Spinal cord (tissue), 10 donors: ENCODE results near the gene HHIP. TPM values are rescaled to one million over a fixed set of nuclear protein-coding genes. Genes with fewer than 3 reads are reported as not detected.

Experiments used
- DNase-seq, 6 donors: peaks; one replicate each; pipeline versions ENCODE4 v3.0.0 to v3.0.0-alpha.2; 2013 to 2015; ENCODE audit warnings: low spot score in 6 of 6, low read depth in 4 of 6
- H3K27ac ChIP-seq: one replicate; pipeline ENCODE4 v1.5.1; 2013; ENCODE audit warnings: low read depth, low read length, control low read depth
- H3K27me3 ChIP-seq: one replicate; pipeline ENCODE4 v1.6.1; 2013; ENCODE audit warnings: low read length; ENCODE audit not compliant: control insufficient read depth, insufficient read depth
- H3K36me3 ChIP-seq: one replicate; pipeline ENCODE4 v1.6.1; 2013; ENCODE audit warnings: low read length; ENCODE audit not compliant: control insufficient read depth, insufficient read depth
- H3K4me1 ChIP-seq: one replicate; pipeline ENCODE4 v1.6.1; 2013; ENCODE audit warnings: low read length; ENCODE audit not compliant: control insufficient read depth, insufficient read depth
- H3K4me3 ChIP-seq: one replicate; pipeline ENCODE4 v1.5.1; 2013; ENCODE audit warnings: low read depth, low read length, control low read depth
- H3K9me3 ChIP-seq: one replicate; pipeline ENCODE4 v1.6.1; 2013; ENCODE audit warnings: low read length; ENCODE audit not compliant: control insufficient read depth, insufficient read depth
- WGBS: methylation state at CpG from one replicate; pipeline ENCODE4 v1.1.5; 2013; ENCODE audit warnings: missing lambda C conversion rate; ENCODE audit not compliant: insufficient coverage; 5-methylcytosine and 5-hydroxymethylcytosine counted together
- long read RNA-seq, 4 donors: transcript quantifications; one replicate each; lab custom pipeline, GENCODE V29; 2026
- polyA plus RNA-seq, 2 donors: library from polyadenylated mRNA; unstranded; fragments of 120-200 nt; gene quantifications; one replicate each; pipeline ENCODE4 v1.2.1, GENCODE V29; 2013; ENCODE audit not compliant: insufficient read length in 2 of 2
- total RNA-seq, 2 donors: library from RNA; depleted of rRNA in 1 of 2; stranded (reverse); fragments of 120-200 nt in 1 of 2; fragments of >200 nt in 1 of 2; gene quantifications; one replicate each; pipeline versions ENCODE4 v1.2.3 to v1.2.4, GENCODE V29; 2013 to 2014
- donor health status: healthy.

The HHIP gene, protein sequence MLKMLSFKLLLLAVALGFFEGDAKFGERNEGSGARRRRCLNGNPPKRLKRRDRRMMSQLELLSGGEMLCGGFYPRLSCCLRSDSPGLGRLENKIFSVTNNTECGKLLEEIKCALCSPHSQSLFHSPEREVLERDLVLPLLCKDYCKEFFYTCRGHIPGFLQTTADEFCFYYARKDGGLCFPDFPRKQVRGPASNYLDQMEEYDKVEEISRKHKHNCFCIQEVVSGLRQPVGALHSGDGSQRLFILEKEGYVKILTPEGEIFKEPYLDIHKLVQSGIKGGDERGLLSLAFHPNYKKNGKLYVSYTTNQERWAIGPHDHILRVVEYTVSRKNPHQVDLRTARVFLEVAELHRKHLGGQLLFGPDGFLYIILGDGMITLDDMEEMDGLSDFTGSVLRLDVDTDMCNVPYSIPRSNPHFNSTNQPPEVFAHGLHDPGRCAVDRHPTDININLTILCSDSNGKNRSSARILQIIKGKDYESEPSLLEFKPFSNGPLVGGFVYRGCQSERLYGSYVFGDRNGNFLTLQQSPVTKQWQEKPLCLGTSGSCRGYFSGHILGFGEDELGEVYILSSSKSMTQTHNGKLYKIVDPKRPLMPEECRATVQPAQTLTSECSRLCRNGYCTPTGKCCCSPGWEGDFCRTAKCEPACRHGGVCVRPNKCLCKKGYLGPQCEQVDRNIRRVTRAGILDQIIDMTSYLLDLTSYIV
- total RNA-seq (10 to 100 TPM; 11.5 to 36.1 TPM), polyA plus RNA-seq (10 to 100 TPM in 1 of 2 donors, 1 to 10 TPM in 1; 9.9 to 13.9 TPM)
- long read RNA-seq, donor 1, transcript HHIP-202 (4 exons, 1,770 nt), result major isoform, 6 of 22 reads
- long read RNA-seq, donor 1, partial matches to known transcripts, result 16 of 22 reads
- long read RNA-seq, donor 1, other reads (novel, unspliced or antisense), result 0 of 22 reads
- long read RNA-seq, donor 2, partial matches to known transcripts, result 0 of 1 reads
- long read RNA-seq, donor 2, other reads (novel, unspliced or antisense), result 0 of 1 reads
- long read RNA-seq, donor 3, full-length matches to known transcripts, result 2 of 19 reads
- long read RNA-seq, donor 3, partial matches to known transcripts, result 6 of 19 reads
- long read RNA-seq, donor 3, other reads (novel, unspliced or antisense), result 11 of 19 reads
- long read RNA-seq, donor 4, full-length matches to known transcripts, result 4 of 110 reads
- long read RNA-seq, donor 4, partial matches to known transcripts, result 22 of 110 reads
- long read RNA-seq, donor 4, other reads (novel, unspliced or antisense), result 84 of 110 reads

DNA sequence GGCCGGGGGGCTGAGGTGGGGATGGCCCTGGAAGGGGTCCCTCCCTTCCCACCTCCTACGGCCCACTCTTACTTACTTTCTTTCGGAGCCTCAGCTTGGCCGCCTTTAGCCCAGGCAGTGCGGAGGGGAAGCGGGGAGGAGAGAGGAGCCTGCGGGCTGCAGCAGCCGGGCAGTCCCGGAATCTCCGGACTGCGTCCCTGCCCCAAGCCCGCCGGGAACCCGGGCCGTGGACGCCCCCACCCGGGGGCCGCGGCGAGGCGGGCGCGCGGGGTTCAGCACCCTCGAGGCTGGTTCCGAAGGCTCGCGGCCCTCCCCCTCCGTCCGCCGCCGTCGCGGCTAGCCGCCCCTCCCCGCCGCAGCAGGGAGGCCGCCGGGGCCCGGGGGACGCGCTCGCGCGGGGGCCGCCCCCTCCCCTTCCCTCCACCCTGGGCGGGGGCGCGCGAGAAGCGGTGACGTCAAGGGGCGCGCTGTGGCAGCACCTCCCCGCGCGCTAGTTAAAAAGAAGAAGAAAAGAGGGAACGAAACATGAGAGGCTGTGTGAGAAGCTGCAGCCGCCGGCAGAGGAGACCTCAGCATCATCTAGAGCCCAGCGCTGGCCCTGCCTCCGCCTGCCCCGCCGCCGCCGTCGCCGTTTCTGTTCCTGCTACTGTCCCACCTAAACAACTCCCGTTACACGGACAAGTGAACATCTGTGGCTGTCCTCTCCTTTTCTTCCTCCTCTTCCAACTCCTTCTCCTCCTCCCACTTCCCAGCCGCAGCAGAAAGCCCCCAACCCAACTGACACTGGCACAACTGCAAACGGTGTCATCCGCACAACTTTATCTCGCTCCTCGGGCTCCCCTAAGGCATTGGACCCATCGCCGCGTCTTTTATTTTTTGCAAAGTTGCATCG, at the start of gene HHIP:
Gene HHIP (plus strand): TSS at position 526 of the 892 bp plus-strand sequence. CDS start 520 bp downstream, outside the sequence.
- Histone ChIP-seq H3K4me1 (peaks cover 19% of the 10 kb centered on the region), H3K36me3 (no peaks in the 10 kb centered on the region), H3K27me3 (peaks cover 22% of the 10 kb centered on the region), H3K4me3 (peak within 1 kb of the TSS; percentile 62), H3K27ac (peak within 1 kb of the TSS; percentile 44), H3K9me3 (no peaks in the 10 kb centered on the region)
- WGBS, result under 1% methylated on average over 62 of the region's 79 CpGs
- peak in 3 of 6 donors; percentile 36 to 89 (median 82) for DNase-seq

DNA sequence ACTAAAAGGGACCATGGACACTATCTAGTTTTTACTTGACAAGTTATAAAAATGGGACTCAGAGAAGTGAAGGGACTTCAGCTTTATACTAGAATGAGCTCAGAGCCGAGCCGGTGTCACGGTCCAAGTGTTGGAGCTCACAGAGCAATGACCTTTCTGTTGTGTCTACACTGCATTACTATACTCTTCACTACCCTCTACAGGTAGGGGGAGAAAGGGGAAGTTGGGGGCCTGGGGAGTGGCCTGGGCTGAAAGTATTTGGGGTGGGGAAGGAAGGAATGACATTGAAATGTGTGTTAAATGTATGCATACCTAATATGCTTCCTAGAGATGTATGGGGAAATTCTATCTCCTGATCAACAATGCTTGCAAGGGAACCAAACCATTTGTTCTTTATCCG, 48.8 kb upstream of the HHIP start:
- H3K4me1 ChIP-seq, result no peaks in the 10 kb centered on the region
- no peak overlapping the region for H3K4me3 ChIP-seq
- WGBS, result no CpG with 5 or more reads among the region's 4 CpGs
- H3K27ac ChIP-seq, result no peak overlapping the region
- no peaks in the 10 kb centered on the region for H3K9me3 ChIP-seq
- DNase-seq, result no peak
- no peaks in the 10 kb centered on the region for H3K36me3 ChIP-seq
- no peaks in the 10 kb centered on the region for H3K27me3 ChIP-seq

DNA sequence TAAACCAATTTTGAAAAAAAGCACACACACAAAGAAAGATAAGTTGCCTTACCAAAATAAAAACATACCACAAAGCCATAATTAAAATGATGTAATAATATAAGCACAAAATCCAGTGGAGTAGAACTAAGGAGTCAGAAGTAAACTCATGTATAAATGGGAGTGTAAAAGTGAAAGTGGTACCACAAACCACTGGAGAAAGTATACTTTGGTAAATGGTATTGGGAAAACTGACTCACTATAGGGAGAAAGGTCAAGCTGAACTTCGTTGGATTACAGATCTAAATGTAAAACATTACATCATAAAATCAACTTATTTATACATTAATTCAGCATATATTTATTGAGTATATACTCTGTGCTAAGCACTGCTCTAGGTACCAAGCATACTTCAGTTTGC, 46.3 kb upstream of the HHIP start:
- no peaks in the 10 kb centered on the region for H3K27me3 ChIP-seq
- H3K4me1 ChIP-seq, result no peaks in the 10 kb centered on the region
- WGBS, result no CpG with 5 or more reads among the region's 1 CpG
- no peaks in the 10 kb centered on the region for H3K9me3 ChIP-seq
- DNase-seq, result no peak
- H3K36me3 ChIP-seq, result no peaks in the 10 kb centered on the region
- no peak overlapping the region for H3K27ac ChIP-seq
- no peak overlapping the region for H3K4me3 ChIP-seq

DNA sequence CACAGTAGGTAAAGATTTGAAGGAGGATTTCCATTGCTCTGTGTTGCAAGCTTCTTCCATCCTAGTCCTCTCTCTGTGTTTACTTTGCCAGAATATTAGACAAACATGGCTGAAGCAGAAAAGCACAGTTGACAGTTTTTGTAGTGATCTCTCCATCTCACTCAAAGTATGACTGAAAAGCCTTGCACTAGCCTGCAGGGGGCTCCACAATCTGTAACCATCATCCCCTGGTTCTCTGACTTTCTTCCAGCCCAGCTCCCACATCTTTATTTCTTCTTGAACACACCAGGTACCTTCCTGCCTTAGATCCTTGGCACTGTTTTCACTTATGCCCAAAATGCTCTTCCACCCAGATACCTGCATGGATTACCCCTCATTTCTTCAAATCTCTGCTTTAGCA, 34.1 kb upstream of the HHIP start:
- DNase-seq, result no peak
- H3K27ac ChIP-seq, result no peak overlapping the region
- no peaks in the 10 kb centered on the region for H3K27me3 ChIP-seq
- H3K4me3 ChIP-seq, result no peak overlapping the region
- no peaks in the 10 kb centered on the region for H3K36me3 ChIP-seq
- H3K4me1 ChIP-seq, result no peaks in the 10 kb centered on the region
- no peaks in the 10 kb centered on the region for H3K9me3 ChIP-seq

DNA sequence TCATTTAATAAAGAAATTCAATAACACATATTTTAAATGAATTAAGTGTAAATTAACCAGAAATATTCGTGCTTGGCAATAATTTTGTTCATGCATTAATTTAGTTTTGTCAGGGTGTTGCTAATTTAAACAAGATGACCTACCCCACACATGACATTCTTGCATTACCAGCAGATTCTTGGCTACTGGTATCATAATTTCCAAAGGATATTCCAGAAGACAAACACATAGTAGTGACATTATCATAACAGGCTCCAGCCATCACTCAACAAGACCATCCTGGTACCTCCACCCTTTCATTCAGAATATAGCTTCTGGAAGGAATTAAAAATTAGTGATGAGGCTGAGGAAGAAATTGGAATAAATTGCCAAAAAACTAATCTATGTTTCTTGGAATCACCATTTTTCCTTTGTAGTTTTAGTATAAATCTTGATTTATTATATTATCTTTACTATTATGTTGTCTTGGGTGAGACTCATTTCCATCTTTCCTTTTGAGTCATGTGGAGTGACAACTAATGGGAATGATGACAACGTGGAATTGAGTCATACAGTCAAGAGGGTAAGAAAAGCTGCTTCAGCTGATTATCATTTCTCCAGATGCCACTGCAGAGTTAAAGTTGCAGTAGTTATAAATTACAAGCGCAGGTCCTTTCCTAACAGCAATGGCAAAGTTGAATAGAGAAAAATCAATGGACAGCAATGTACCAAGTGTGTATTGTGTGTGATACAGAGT, 30.9 kb upstream of the HHIP start:
- no peak for DNase-seq
- H3K4me1 ChIP-seq, result no peaks in the 10 kb centered on the region
- H3K4me3 ChIP-seq, result no peak overlapping the region
- H3K27me3 ChIP-seq, result no peaks in the 10 kb centered on the region
- no CpG with 5 or more reads among the region's 3 CpGs for WGBS
- no peaks in the 10 kb centered on the region for H3K36me3 ChIP-seq
- no peaks in the 10 kb centered on the region for H3K9me3 ChIP-seq
- H3K27ac ChIP-seq, result no peak overlapping the region

DNA sequence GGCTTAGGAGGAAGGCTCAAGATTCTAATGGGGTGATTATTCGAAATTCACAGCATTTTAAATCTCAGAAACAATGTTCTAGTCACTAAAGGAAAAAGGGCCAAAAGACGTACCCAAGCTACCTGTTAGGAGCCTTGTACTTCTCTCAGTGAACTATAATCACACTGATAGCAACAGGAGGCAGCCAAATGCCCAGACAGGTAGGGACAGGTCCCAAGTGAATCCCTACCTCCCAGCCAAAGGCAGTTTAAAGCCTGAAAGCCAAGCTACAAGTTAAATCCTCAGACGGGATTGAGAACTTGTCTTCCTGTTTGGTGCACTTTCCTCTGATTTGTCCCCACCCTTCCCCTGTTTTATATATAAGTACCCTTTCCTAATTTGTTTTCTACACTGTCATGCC, 24.3 kb upstream of the HHIP start:
- Histone ChIP-seq H3K4me1 (no peaks in the 10 kb centered on the region), H3K27ac (no peak overlapping the region), H3K9me3 (no peaks in the 10 kb centered on the region), H3K4me3 (no peak overlapping the region), H3K27me3 (no peaks in the 10 kb centered on the region), H3K36me3 (no peaks in the 10 kb centered on the region)
- DNase-seq, result no peak
- WGBS, result 94% methylated on average over 2 of the region's 3 CpGs

DNA sequence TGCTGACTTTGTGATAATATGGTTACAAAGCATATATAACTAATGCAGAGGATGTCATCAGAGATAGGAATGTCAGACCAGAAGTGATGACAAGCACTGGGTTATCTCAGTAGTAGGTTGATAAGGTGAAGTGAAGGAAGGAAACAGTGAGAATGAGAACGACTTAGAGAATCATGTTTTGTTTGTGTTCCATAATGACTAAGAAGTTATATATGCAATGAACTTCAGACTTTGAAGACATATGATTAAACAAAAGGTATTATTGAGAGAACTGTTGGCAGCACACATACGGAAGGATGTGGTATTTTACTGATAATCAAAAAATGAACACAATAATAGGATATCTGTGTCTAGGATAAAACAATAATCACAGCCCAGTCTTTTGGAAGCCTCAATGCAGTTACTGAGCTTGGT, 18.3 kb upstream of the HHIP start:
- DNase-seq, result no peak
- H3K27ac ChIP-seq, result no peak overlapping the region
- no CpG with 5 or more reads among the region's 2 CpGs for WGBS
- no peaks in the 10 kb centered on the region for H3K36me3 ChIP-seq
- H3K4me1 ChIP-seq, result no peaks in the 10 kb centered on the region
- H3K27me3 ChIP-seq, result no peaks in the 10 kb centered on the region
- no peak overlapping the region for H3K4me3 ChIP-seq
- H3K9me3 ChIP-seq, result no peaks in the 10 kb centered on the region

DNA sequence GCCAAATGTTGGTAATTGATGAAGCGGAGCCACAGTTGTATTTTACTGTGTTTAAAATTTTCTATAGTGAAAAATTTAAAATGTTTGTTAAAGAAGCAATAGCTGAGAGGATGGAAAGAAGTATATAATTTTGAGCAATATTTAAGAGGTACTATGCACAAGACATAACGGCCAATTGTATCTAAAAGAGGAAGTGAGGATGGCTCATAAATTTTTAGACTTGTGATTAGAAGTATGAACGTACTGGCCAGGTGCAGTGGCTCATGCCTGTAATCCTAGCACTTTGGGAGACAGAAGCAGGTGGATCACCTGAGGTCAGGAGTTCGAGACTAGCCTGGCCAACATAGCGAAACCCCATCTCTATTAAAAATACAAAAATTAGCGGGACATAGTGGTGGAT, 12.7 kb upstream of the HHIP start:
- 100% methylated on average over 2 of the region's 6 CpGs for WGBS
- Histone ChIP-seq H3K9me3 (no peaks in the 10 kb centered on the region), H3K36me3 (no peaks in the 10 kb centered on the region), H3K4me3 (no peak overlapping the region), H3K27ac (no peak overlapping the region), H3K4me1 (no peaks in the 10 kb centered on the region), H3K27me3 (no peaks in the 10 kb centered on the region)
- no peak for DNase-seq
